Activated naive CD8-positive, alpha-beta T cell treated with anti-CD3 and anti-CD28 coated beads for 36 hours (primary cell): ENCODE data around the gene RCE1. TPM values are rescaled to one million over a fixed set of nuclear protein-coding genes. Genes with fewer than 3 reads are reported as not detected.
"Not testable (repeated sequence)": the region's sequence is repeated elsewhere in the genome, so short reads cannot be mapped to it uniquely, and the experiment has no call there.

Source experiments
- DNase-seq: peaks from one replicate; pipeline ENCODE4 v3.0.0; 2021
- H3K27ac Mint-ChIP-seq: one replicate; pipeline ENCODE4 v1.8.0; 2022; ENCODE audit warnings: mild to moderate bottlenecking, moderate library complexity, mixed read lengths
- H3K27me3 Mint-ChIP-seq: one replicate; pipeline ENCODE4 v1.8.0; 2022; ENCODE audit warnings: mild to moderate bottlenecking, mixed read lengths
- H3K36me3 Mint-ChIP-seq: one replicate; pipeline ENCODE4 v1.8.0; 2021; ENCODE audit warnings: mild to moderate bottlenecking, mixed read lengths
- H3K4me1 Mint-ChIP-seq: one replicate; pipeline ENCODE4 v1.8.0; 2021; ENCODE audit warnings: mixed read lengths
- H3K4me3 Mint-ChIP-seq: one replicate; pipeline ENCODE4 v1.8.0; 2022; ENCODE audit warnings: mild to moderate bottlenecking, moderate library complexity, mixed read lengths
- H3K9me3 Mint-ChIP-seq: one replicate; pipeline ENCODE4 v1.8.0; 2022; ENCODE audit warnings: mixed read lengths
- total RNA-seq, 2 experiments: library from RNA; stranded (reverse); gene quantifications; one replicate each; pipeline ENCODE4 v1.2.3, GENCODE V29; 2021

RCE1 gene
- 10 to 100 TPM; 26.8 to 31.1 TPM for total RNA-seq

- DNase-seq: peak; percentile 93
- Mint-ChIP-seq H3K27me3 (no peaks in the 10 kb centered on the region), H3K27ac (peak within 1 kb of the TSS; percentile 94), H3K36me3 (peaks cover 22% of the 10 kb centered on the region), H3K9me3 (no peaks in the 10 kb centered on the region), H3K4me1 (peaks cover 48% of the 10 kb centered on the region), H3K4me3 (peak within 1 kb of the TSS; percentile 98)
These were observed at the start of gene RCE1 for GRCh38 chr11:66842896-66843775. TSS of gene RCE1 (plus strand) at chr11:66843441. CDS start at chr11:66843456, 15 bp downstream.

GRCh38 chr11:66799815-66800214 lies 43.4 kb upstream of the RCE1 start:
- H3K27ac Mint-ChIP-seq, H3K27me3 Mint-ChIP-seq, H3K4me1 Mint-ChIP-seq: not testable (repeated sequence)

GRCh38 chr11:66800720-66801428 lies 42.4 kb upstream of the RCE1 start:
- H3K27ac Mint-ChIP-seq: no peak overlapping the region
- no peak overlapping the region for H3K4me3 Mint-ChIP-seq
- no peaks in the 10 kb centered on the region for H3K4me1 Mint-ChIP-seq
- H3K9me3 Mint-ChIP-seq: no peaks in the 10 kb centered on the region
- no peak for DNase-seq
- H3K27me3 Mint-ChIP-seq: no peaks in the 10 kb centered on the region
- no peaks in the 10 kb centered on the region for H3K36me3 Mint-ChIP-seq

More at GRCh38 chr11:66799815-66800214, 43.4 kb upstream of the RCE1 start:
- H3K36me3 Mint-ChIP-seq, DNase-seq, H3K9me3 Mint-ChIP-seq, H3K4me3 Mint-ChIP-seq: not testable (repeated sequence)

GRCh38 chr11:66809592-66809991 lies 33.6 kb upstream of the RCE1 start:
- Mint-ChIP-seq H3K4me1 (no peaks in the 10 kb centered on the region), H3K4me3 (no peak overlapping the region), H3K27ac (no peak overlapping the region), H3K36me3 (no peaks in the 10 kb centered on the region), H3K9me3 (no peaks in the 10 kb centered on the region), H3K27me3 (no peaks in the 10 kb centered on the region)
- no peak for DNase-seq

- Mint-ChIP-seq H3K36me3 (no peaks in the 10 kb centered on the region), H3K9me3 (no peaks in the 10 kb centered on the region), H3K4me1 (no peaks in the 10 kb centered on the region), H3K27me3 (no peaks in the 10 kb centered on the region), H3K27ac (no peak overlapping the region), H3K4me3 (no peak overlapping the region)
- DNase-seq: no peak
These were observed 32.6 kb upstream of the RCE1 start for GRCh38 chr11:66810576-66811185.

GRCh38 chr11:66814678-66815077 lies 28.6 kb upstream of the RCE1 start:
- H3K27ac Mint-ChIP-seq: no peak overlapping the region
- no peaks in the 10 kb centered on the region for H3K27me3 Mint-ChIP-seq
- no peaks in the 10 kb centered on the region for H3K4me1 Mint-ChIP-seq

GRCh38 chr11:66815646-66816045 lies 27.6 kb upstream of the RCE1 start:
- Mint-ChIP-seq H3K27ac (no peak overlapping the region), H3K36me3 (no peaks in the 10 kb centered on the region), H3K9me3 (no peaks in the 10 kb centered on the region), H3K4me3 (no peak overlapping the region), H3K4me1 (no peaks in the 10 kb centered on the region), H3K27me3 (no peaks in the 10 kb centered on the region)
- DNase-seq: no peak

More at GRCh38 chr11:66814678-66815077, 28.6 kb upstream of the RCE1 start:
- no peaks in the 10 kb centered on the region for H3K9me3 Mint-ChIP-seq
- no peaks in the 10 kb centered on the region for H3K36me3 Mint-ChIP-seq
- no peak for DNase-seq
- H3K4me3 Mint-ChIP-seq: no peak overlapping the region

- Mint-ChIP-seq H3K27ac (no peak overlapping the region), H3K36me3 (no peaks in the 10 kb centered on the region), H3K4me3 (no peak overlapping the region), H3K4me1 (no peaks in the 10 kb centered on the region), H3K9me3 (no peaks in the 10 kb centered on the region), H3K27me3 (no peaks in the 10 kb centered on the region)
- DNase-seq: no peak
These were observed 24.8 kb upstream of the RCE1 start for GRCh38 chr11:66818231-66818955.

- Mint-ChIP-seq H3K27ac (no peak overlapping the region), H3K9me3 (peaks cover 1% of the 10 kb centered on the region), H3K4me3 (no peak overlapping the region), H3K27me3 (no peaks in the 10 kb centered on the region), H3K4me1 (no peaks in the 10 kb centered on the region), H3K36me3 (no peaks in the 10 kb centered on the region)
- DNase-seq: no peak
These were observed 22.9 kb upstream of the RCE1 start for GRCh38 chr11:66820381-66820780.

GRCh38 chr11:66820901-66821300 lies 22.3 kb upstream of the RCE1 start:
- H3K36me3 Mint-ChIP-seq: no peaks in the 10 kb centered on the region
- H3K4me1 Mint-ChIP-seq: no peaks in the 10 kb centered on the region
- no peak overlapping the region for H3K27ac Mint-ChIP-seq
- peaks cover 1% of the 10 kb centered on the region for H3K9me3 Mint-ChIP-seq
- H3K27me3 Mint-ChIP-seq: no peaks in the 10 kb centered on the region
- no peak overlapping the region for H3K4me3 Mint-ChIP-seq
- DNase-seq: no peak

- H3K9me3 Mint-ChIP-seq: peaks cover 1% of the 10 kb centered on the region
- H3K4me1 Mint-ChIP-seq: no peaks in the 10 kb centered on the region
These were observed 19.5 kb upstream of the RCE1 start for GRCh38 chr11:66823700-66824099.

GRCh38 chr11:66824573-66824972 lies 18.7 kb upstream of the RCE1 start:
- not testable (repeated sequence) for H3K27me3 Mint-ChIP-seq, H3K27ac Mint-ChIP-seq, H3K36me3 Mint-ChIP-seq, DNase-seq, H3K9me3 Mint-ChIP-seq, H3K4me3 Mint-ChIP-seq, H3K4me1 Mint-ChIP-seq

More at GRCh38 chr11:66823700-66824099, 19.5 kb upstream of the RCE1 start:
- Mint-ChIP-seq H3K4me3 (no peak overlapping the region), H3K27me3 (no peaks in the 10 kb centered on the region), H3K36me3 (no peaks in the 10 kb centered on the region), H3K27ac (no peak overlapping the region)
- no peak for DNase-seq

GRCh38 chr11:66834539-66834845 lies 8.7 kb upstream of the RCE1 start:
- H3K27me3 Mint-ChIP-seq: no peaks in the 10 kb centered on the region
- no peaks in the 10 kb centered on the region for H3K36me3 Mint-ChIP-seq
- no peak for DNase-seq
- H3K4me3 Mint-ChIP-seq: no peak overlapping the region
- peaks cover 17% of the 10 kb centered on the region for H3K4me1 Mint-ChIP-seq
- H3K27ac Mint-ChIP-seq: no peak overlapping the region
- H3K9me3 Mint-ChIP-seq: no peaks in the 10 kb centered on the region

- Mint-ChIP-seq H3K36me3 (no peaks in the 10 kb centered on the region), H3K27me3 (no peaks in the 10 kb centered on the region), H3K27ac (no peak overlapping the region), H3K9me3 (no peaks in the 10 kb centered on the region), H3K4me3 (no peak overlapping the region), H3K4me1 (peaks cover 19% of the 10 kb centered on the region)
- DNase-seq: no peak
These were observed 8.3 kb upstream of the RCE1 start for GRCh38 chr11:66834943-66835342.
